COLO829 (cell line): ENCODE results near the gene GALNT18.
"Not testable (repeated sequence)": the region's sequence is repeated elsewhere in the genome, so short reads cannot be mapped to it uniquely, and the experiment has no call there.

Experiments used
- DNase-seq: peaks from one replicate; pipeline ENCODE4 v3.0.0; 2012; ENCODE audit warnings: low spot score

The GALNT18 gene

GRCh38 chr11:11458485-11458884 is 163.3 kb downstream of the GALNT18 start:
- no peak for DNase-seq

- no peak for DNase-seq
Observed at GRCh38 chr11:11458001-11458400, 163.8 kb downstream of the GALNT18 start.

- DNase-seq = no peak
Observed at GRCh38 chr11:11456866-11457265, 164.9 kb downstream of the GALNT18 start.

DNA sequence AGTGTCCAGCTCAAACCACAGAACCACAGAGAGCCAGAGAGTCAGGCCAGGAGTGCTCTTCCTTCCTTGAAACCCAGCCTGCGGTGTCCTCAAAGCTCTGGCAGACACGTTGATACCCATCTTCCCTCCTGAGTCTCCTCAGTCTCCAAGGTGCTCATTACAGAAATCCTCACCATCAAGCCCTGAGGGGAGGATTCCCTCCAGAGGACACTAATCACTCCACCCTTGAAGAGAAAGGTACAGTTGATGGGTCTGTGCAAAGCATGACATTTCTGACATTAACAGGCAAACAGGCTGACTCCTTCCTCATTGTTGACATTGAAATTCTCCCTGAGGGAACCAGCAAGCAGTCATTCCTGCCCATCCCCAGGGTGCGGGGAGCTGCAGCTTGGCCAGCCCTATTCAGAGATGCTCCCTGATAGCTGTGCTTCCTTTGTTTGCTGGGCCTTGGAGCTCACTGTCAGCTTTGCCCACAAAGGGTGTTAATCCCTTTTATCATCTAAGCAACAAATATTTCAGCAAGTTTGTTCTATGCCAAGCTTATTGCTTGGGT is 167.1 kb downstream of the GALNT18 start:
- DNase-seq = no peak

GRCh38 chr11:11451501-11452005 is 170.3 kb downstream of the GALNT18 start:
- DNase-seq = no peak

GRCh38 chr11:11450744-11451362 is 171.0 kb downstream of the GALNT18 start:
- no peak for DNase-seq

GRCh38 chr11:11449327-11449726 is 172.5 kb downstream of the GALNT18 start:
- no peak for DNase-seq

DNA sequence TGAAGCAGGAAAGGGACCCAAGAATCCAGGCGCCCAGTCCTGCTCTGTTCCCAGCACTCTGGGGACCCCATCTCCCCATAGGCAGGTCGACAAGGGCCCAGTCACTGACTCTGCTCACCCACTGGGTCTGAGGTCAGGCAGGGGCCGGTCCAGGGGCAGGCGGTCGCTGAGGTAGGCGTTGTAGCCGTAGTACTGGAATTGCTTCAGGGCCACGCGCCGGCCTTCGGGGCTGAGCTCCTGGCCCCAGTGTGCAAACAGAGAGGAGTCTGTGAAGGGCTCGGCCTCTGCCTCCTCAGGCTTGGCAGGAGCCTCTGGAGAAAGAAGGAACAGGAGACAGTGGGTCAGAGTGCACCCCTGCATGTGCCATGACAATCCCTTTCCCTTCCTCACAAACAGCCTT is 173.2 kb downstream of the GALNT18 start:
- DNase-seq = no peak

DNA sequence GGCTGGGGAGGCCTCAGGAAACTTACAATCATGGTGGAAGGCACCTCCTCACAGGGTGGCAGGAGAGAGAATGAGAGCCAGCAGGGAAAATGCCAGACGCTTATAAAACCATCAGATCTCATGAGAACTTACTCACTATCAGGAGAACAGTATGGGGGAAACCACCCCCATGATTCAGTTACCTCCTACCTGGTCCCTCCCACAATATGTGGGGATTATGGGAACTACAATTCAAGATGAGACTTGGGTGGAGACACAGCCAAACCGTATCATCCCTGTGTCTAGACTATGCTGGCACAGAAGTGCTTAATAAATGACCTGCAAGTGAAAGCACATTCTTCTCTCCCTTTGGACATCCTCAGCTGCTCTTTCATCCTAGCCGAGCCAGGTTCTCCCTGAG is 174.2 kb downstream of the GALNT18 start:
- not testable (repeated sequence) for DNase-seq

GRCh38 chr11:11446967-11447366 is 174.8 kb downstream of the GALNT18 start:
- DNase-seq = no peak

- DNase-seq = no peak
Observed at GRCh38 chr11:11446564-11446963, 175.2 kb downstream of the GALNT18 start.

- no peak for DNase-seq
Observed at GRCh38 chr11:11445441-11446185, 176.2 kb downstream of the GALNT18 start.

GRCh38 chr11:11444804-11445131 is 177.0 kb downstream of the GALNT18 start:
- no peak for DNase-seq

GRCh38 chr11:11444027-11444803 is 177.6 kb downstream of the GALNT18 start:
- DNase-seq = no peak

DNA sequence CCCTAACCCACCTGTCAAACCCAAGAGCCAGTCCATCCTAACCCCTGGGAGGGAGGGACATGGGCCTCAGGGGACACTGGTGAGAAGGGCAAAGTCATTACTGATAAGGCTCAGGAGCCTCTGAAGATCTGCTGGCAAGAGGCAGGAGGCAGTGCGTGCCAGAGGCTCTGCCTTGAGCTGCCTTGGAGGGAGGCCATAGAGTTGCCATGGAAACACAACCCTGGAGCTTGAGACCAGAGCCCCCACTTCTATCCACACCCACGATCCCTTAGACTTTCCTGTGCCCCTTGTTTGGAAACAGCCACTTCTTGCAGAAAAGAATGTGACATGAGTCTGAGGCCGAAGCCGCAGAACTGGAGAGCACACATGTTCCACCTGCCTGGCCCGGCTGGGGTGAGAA is 179.0 kb downstream of the GALNT18 start:
- DNase-seq = no peak

GRCh38 chr11:11441516-11441915 is 180.3 kb downstream of the GALNT18 start:
- no peak for DNase-seq

GRCh38 chr11:11441091-11441490 is 180.7 kb downstream of the GALNT18 start:
- DNase-seq = no peak

DNA sequence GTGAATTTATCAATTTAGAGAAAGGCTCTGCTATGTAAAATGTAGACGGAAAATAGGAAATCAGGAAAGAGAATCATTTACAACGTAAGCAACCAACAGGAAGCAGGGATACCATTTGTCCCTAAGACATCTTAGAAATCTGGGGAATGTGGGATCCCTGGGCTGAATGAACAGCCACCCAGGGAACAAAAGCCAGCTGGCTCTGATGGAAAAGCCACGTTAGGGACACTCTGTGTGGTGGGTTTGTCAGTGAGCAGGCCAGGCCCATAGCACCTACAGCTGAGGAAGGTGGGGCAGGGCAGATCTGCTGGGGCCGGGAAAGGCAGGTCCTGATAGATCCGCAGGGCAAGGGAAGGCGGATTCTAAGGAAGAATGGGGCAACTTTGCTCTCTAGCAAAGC is 181.7 kb downstream of the GALNT18 start:
- no peak for DNase-seq

DNA sequence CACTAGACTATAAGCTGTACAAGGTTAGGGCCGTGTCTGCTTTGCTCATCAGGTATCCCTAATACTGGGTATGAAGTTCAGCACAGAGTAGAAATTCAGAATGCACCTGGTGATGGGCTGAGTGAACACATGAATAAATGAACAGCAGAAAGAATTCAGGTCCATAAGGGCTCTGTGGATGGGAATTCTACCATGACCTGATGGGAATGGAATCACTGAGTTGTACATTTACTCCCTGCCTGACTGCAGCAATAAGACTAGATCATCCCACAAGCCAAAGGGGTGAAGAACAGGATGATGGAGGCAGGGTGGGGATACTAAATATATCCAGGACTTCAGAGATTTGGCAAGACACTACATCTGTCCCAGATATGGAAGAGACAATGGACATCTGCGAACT is 182.2 kb downstream of the GALNT18 start:
- no peak for DNase-seq

- DNase-seq = no peak
Observed at GRCh38 chr11:11436715-11437313, 185.0 kb downstream of the GALNT18 start.

GRCh38 chr11:11435635-11436034 is 186.2 kb downstream of the GALNT18 start:
- no peak for DNase-seq

DNA sequence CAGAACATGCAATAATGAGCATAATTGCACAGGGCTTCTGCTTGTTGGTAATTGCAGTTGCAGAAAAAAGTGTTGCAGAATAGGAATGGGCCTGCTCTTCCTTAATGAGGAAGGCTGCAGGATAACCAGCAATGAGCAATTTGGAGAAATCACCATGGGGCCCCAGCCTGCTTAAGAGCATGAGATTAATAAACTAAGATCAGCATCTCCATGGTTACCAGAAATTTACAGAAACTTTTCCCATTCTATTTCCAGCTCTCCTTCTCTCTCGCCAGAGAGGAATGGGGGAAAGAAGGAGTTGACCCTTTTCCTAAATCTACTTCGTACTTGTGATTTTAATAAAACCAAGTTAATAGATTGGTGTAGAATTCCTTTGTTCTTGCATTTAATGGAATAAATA is 187.8 kb downstream of the GALNT18 start:
- DNase-seq = no peak
